ENCODE results near the gene FBXO46. TPM values are rescaled to one million over a fixed set of nuclear protein-coding genes. Genes with fewer than 3 reads are reported as not detected.

Gene FBXO46
- total and polyA plus RNA-seq, 2 of the 4 experiments (the other 2 are of a cell fraction) = 3.0 to 6.8 TPM

DNA sequence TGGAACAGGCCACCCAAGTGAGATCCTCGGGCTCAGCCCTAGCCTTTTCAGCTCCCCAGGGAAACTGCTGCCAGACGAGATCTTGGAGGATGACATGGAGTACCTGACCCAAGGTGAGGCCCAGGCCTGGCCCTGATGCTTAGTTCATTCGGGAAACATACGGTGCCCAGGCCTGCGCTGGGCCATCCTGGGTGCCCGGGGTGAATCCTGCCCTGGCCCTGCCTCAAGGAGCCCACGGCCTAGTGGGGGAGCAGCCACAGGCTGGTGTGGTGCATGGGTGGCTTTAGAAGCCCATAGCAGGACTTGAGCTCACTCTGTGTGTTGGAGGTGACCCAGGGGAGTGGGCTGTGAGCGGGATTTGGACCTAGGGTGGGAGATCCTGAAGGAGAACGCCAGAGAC, 28.2 kb upstream of the FBXO46 start:
- Histone ChIP-seq H3K79me1 (ENCODE audit: low read depth in 1 of 2, low read length in 2 of 2) (no peaks in the 10 kb centered on the region), H3K23ac (ENCODE audit: low read depth, low read length) (no peak overlapping the region), H3K9ac (ENCODE audit: low read depth, low read length) (no peak overlapping the region), H2AK9ac (replicated peaks; ENCODE audit: low read depth, low read length, poor library complexity) (no peak overlapping the region), H2AFZ (replicated peaks; ENCODE audit: low read length, poor library complexity) (no peak overlapping the region), H3K27me3 (ENCODE audit: control insufficient read depth, insufficient read depth, low read length) (peaks cover 3% of the 10 kb centered on the region; the same call in 1 of the 2 replicates), H3K4me1 (ENCODE audit: control insufficient read depth, insufficient read depth, low read length) (peaks cover 3% of the 10 kb centered on the region), H3K4ac (ENCODE audit: low read depth, low read length) (no peak overlapping the region), H4K5ac (ENCODE audit: low read depth, low read length) (no peak overlapping the region), H4K8ac (ENCODE audit: low read depth in 2 of 2, low read length in 2 of 2) (no peak overlapping the region), H3K4me2 (ENCODE audit: low read depth, low read length) (no peak overlapping the region), H3K4me3 (ENCODE audit: insufficient read depth, low read depth, low read length) (no peak overlapping the region), H2BK15ac (ENCODE audit: low read depth, low read length) (no peak overlapping the region), H3K18ac (ENCODE audit: low read depth, low read length) (no peak overlapping the region), H2AK5ac (ENCODE audit: low read depth, low read length) (no peak overlapping the region), H2BK5ac (ENCODE audit: low read depth, low read length, poor library complexity, severe bottlenecking) (no peak overlapping the region), H3K9me1 (ENCODE audit: insufficient read depth, low read length) (no peaks in the 10 kb centered on the region), H3K9me3 (ENCODE audit: control insufficient read depth, insufficient read depth, low read length) (no peaks in the 10 kb centered on the region), H3K56ac (ENCODE audit: extremely low read depth, insufficient read depth, low read length) (no peak overlapping the region), H3K36me3 (ENCODE audit: control insufficient read depth, insufficient read depth, low read length) (no peaks in the 10 kb centered on the region), H4K91ac (ENCODE audit: insufficient read depth, low read depth, low read length) (no peak overlapping the region), H3K14ac (replicated peaks; ENCODE audit: low read depth, low read length) (no peak overlapping the region), H3K27ac (ENCODE audit: insufficient read depth, low read length) (no peak overlapping the region), H4K20me1 (ENCODE audit: insufficient read depth, low read length) (no peaks in the 10 kb centered on the region), H2BK120ac (ENCODE audit: low read depth, low read length) (no peak overlapping the region), H2BK20ac (ENCODE audit: low read depth, low read length) (no peak overlapping the region)
- TF ChIP-seq SMC3 (IDR thresholded peaks at IDR 0.05; ENCODE audit: low read depth, low read length) (no peak), RAD21 (IDR thresholded peaks at IDR 0.05; ENCODE audit: low read length) (no peak), RFX5 (IDR thresholded peaks at IDR 0.05; ENCODE audit: low read depth, low read length) (no peak), MXI1 (IDR thresholded peaks at IDR 0.05; ENCODE audit: borderline replicate concordance, low read depth, low read length) (no peak), CHD1 (IDR thresholded peaks at IDR 0.05; ENCODE audit: low read depth, low read length) (no peak), BHLHE40 (IDR thresholded peaks at IDR 0.05; ENCODE audit: low read depth, low read length) (no peak), POLR2A (IDR thresholded peaks at IDR 0.05; ENCODE audit: low read depth, low read length) (no peak), RCOR1 (IDR thresholded peaks at IDR 0.05; ENCODE audit: insufficient replicate concordance, low read length) (no peak), MAZ (IDR thresholded peaks at IDR 0.05; ENCODE audit: borderline replicate concordance, low read depth, low read length) (no peak), CEBPB (IDR thresholded peaks at IDR 0.05; ENCODE audit: low read depth, low read length) (no peak), NFE2L2 (IDR thresholded peaks at IDR 0.05; ENCODE audit: low read depth, low read length) (no peak), MAFK (IDR thresholded peaks at IDR 0.05; ENCODE audit: low read depth, low read length) (no peak), FOS (IDR thresholded peaks at IDR 0.05; ENCODE audit: low read depth, low read length) (no peak)
- TF ChIP-seq, protein P1, sequence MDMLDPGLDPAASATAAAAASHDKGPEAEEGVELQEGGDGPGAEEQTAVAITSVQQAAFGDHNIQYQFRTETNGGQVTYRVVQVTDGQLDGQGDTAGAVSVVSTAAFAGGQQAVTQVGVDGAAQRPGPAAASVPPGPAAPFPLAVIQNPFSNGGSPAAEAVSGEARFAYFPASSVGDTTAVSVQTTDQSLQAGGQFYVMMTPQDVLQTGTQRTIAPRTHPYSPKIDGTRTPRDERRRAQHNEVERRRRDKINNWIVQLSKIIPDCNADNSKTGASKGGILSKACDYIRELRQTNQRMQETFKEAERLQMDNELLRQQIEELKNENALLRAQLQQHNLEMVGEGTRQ (IDR thresholded peaks at IDR 0.05; ENCODE audit: low read depth, low read length) = no peak
- TF ChIP-seq, protein P2, sequence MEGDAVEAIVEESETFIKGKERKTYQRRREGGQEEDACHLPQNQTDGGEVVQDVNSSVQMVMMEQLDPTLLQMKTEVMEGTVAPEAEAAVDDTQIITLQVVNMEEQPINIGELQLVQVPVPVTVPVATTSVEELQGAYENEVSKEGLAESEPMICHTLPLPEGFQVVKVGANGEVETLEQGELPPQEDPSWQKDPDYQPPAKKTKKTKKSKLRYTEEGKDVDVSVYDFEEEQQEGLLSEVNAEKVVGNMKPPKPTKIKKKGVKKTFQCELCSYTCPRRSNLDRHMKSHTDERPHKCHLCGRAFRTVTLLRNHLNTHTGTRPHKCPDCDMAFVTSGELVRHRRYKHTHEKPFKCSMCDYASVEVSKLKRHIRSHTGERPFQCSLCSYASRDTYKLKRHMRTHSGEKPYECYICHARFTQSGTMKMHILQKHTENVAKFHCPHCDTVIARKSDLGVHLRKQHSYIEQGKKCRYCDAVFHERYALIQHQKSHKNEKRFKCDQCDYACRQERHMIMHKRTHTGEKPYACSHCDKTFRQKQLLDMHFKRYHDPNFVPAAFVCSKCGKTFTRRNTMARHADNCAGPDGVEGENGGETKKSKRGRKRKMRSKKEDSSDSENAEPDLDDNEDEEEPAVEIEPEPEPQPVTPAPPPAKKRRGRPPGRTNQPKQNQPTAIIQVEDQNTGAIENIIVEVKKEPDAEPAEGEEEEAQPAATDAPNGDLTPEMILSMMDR (conservative IDR thresholded peaks at IDR 0.05; ENCODE audit: low read depth, low read length) = no peak
- TF ChIP-seq, protein P3, sequence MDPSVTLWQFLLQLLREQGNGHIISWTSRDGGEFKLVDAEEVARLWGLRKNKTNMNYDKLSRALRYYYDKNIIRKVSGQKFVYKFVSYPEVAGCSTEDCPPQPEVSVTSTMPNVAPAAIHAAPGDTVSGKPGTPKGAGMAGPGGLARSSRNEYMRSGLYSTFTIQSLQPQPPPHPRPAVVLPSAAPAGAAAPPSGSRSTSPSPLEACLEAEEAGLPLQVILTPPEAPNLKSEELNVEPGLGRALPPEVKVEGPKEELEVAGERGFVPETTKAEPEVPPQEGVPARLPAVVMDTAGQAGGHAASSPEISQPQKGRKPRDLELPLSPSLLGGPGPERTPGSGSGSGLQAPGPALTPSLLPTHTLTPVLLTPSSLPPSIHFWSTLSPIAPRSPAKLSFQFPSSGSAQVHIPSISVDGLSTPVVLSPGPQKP (IDR thresholded peaks at IDR 0.05; ENCODE audit: borderline replicate concordance, low read depth, low read length) = no peak
- dilution Hi-C loops (cut with HindIII; ENCODE audit: low sequenced_read_pairs, unreplicated experiment) = no loop called here
- ChIA-PET CTCF (no interaction called here), POLR2A (ENCODE audit: unreplicated experiment) (interaction anchor here (0.6 kb wide), 1 partner anchor 10 kb away, joined by 3 read pairs; the partner anchor contains the start of gene SIX5)
- 70% methylated on average over 4 of the region's 9 CpGs; no CpG with 5 or more reads in 1 of the 2 experiments for WGBS, 2 experiments (ENCODE audit: extremely low coverage in 2 of 2, insufficient read length in 1 of 2)
- ATAC-seq (ENCODE audit: low read depth) = no peak
- in situ Hi-C loops (cut with MboI; ENCODE audit: low sequenced_read_pairs) = no loop called here
- intact Hi-C loops (cut with micrococcal nuclease) = no loop called here
- no peak for DNase-seq
- BruUV-seq (replicated peaks) = no TSS peak

All from IMR-90 (cell line).